Measurements from ENCODE around the gene HPSE.

- no peak for TF ChIP-seq SIN3A (IDR thresholded peaks at IDR 0.05; ENCODE audit: borderline replicate concordance, insufficient read depth, low read depth, low read length)
- TF ChIP-seq CTCF (IDR thresholded peaks at IDR 0.05) = no peak
Measured at GRCh38 chr4:83369831-83370639, 35.4 kb upstream of the HPSE start.

Data from Panc1 (cell line).